Activated T-helper 1 cell treated with Interleukin-2 at 50 U/mL for 16 hours (primary cell): Measurements from ENCODE around the gene IQCE.

ENCODE experiments used
- DNase-seq: peaks from one replicate; pipeline ENCODE4 v3.0.0-alpha.2; 2020; ENCODE audit warnings: low read depth

IQCE gene

DNA sequence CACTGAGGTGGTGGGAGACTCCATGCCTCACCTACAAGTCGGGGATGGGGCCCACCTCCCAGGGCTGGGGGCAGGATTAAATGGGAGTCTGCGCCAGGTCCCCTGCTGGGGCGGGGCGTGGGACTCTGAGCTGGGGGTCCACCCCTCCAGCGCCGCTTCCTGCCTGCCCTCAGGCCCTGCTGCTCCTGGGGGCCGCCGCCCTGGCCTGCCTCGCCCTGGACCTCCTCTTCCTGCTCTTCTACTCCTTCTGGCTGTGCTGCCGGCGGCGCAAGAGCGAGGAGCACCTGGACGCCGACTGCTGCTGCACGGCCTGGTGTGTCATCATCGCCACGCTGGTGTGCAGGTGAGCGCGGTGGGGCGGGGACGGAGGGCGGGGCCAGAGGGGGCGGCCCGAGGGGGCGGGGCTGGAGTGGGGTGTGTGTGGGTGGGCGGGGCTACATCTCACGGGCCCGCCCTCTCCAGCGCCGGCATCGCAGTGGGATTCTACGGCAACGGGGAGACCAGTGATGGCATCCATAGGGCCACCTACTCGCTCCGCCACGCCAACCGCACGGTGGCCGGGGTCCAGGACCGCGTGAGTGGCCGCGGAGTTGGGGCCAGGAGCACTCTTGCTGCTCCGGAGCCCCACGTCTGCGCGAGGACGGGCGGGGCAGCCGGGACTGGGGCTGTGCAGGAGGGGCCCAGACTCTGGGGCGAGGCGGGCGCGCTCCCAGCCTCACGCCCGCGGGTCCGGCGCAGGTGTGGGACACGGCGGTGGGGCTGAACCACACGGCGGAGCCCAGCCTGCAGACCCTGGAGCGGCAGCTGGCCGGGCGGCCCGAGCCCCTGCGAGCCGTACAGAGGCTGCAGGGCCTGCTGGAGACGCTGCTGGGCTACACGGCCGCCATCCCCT, 88.1 kb downstream of the IQCE start:
- DNase-seq = no peak

DNA sequence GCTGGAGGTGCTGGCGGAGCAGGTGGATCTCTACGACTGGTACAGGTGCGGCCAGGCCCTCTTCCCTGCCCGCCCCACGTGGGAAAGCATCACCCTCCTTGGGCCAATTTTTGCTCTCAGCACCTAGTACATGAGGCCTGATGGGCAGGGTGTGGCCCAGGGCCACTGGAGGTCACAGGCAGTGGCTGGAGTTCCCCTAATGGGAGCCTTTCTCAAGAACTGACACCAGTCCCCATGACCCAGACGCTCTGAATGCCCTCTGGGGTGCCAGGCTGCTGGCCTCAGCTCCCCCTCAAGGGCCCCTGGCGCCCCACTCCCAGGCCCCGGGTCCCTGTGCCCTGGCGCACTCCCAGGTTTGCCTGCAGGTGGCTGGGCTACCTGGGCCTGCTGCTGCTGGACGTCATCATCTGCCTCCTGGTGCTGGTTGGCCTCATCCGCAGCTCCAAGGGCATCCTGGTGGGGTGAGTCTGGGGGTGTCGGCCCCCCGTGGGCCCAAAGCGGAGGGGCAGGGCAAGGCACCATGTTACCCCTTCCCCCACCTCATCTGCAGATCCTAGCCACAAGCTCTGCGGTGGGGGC, 88.9 kb downstream of the IQCE start:
- no peak for DNase-seq

DNA sequence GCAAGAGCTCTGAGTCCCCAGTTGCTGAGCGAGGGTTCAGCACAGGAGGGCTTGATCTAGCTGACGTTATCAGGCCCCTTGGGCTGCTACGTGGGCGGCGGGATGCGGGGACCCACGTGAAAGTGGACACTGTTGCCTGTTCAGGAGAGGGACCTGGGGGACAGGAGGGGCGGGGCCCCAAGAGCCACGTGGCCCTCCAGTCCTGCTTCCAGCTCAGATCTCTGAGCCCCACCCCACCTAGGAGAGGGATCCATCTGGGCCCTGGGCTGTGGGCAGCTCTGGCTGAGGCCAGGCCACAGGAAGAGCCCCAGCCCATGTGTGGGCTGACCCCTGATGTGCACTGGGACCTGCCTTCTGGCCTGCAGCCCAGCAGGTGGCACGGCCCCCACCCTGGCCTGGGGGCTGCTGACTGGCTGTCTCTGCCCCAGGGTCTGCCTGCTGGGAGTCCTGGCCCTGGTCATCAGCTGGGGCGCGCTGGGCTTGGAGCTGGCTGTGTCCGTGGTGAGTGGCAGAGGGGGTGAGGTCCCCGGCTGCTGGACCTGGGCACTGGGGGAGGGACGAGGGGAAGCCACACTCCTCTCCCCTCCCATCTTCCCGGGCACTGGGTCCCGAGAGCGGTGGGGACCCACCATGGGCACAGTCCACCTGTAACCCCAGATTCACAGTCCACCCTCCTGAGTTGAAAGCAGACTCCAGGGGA, 90.5 kb downstream of the IQCE start:
- no peak for DNase-seq

DNA sequence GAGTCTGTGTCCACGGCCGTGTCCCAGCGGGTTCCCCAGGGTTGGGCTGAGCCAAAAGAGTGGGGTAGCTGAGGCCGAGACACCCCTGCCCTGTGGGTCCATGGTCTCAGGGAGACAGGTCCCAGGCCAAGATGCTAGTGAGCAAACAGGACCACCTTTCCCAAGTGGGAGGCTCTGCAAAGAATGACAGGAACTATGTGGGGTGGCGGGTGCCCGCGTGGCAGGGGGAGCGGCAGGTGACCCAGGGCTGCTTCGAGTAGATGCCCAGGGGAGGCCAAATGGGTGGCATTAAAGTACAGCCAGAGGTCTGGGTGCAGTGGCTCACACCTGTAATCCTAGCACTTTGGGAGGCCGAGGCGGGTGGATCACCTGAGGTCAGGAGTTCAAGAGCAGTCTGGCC, 91.2 kb downstream of the IQCE start:
- no peak for DNase-seq

DNA sequence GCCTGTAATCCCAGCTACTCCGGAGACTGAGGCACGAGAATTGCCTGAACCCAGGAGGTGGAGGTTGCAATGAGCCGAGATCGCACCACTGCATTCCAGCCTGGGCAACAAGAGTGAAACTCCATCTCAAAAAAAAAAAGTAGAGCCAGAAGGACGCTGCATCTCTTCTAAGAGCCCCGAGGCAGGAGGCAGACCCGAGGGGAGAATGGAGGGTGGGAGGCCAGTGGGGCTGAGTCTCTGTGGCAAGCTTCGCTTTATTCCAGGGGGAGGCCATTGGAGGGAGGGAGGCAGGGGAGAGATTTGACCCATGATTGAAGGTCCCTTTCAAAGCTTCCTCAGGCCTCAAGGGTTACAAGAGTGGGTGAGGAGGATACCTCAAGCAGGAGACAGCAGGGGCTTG, 91.7 kb downstream of the IQCE start:
- no peak for DNase-seq

DNA sequence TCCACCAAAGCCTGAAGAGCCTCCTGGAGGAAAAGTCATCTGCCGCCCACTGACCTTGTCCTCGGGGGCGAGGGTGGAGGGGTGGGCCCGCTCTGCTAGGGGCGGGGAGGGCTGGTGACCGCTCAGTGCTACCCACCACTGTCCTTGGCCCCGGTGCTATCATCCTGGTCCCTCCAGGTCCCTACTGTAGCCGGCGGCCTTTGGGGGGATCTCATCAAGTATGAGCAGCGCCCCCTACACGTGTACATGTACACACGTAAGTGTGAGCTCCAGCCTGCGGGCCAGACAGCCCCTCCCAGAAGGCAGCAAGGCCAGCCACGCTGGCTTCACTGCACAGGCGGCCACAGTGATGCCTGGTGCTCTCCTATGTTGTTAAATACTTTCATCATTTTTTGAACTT, 92.6 kb downstream of the IQCE start:
- DNase-seq = no peak

DNA sequence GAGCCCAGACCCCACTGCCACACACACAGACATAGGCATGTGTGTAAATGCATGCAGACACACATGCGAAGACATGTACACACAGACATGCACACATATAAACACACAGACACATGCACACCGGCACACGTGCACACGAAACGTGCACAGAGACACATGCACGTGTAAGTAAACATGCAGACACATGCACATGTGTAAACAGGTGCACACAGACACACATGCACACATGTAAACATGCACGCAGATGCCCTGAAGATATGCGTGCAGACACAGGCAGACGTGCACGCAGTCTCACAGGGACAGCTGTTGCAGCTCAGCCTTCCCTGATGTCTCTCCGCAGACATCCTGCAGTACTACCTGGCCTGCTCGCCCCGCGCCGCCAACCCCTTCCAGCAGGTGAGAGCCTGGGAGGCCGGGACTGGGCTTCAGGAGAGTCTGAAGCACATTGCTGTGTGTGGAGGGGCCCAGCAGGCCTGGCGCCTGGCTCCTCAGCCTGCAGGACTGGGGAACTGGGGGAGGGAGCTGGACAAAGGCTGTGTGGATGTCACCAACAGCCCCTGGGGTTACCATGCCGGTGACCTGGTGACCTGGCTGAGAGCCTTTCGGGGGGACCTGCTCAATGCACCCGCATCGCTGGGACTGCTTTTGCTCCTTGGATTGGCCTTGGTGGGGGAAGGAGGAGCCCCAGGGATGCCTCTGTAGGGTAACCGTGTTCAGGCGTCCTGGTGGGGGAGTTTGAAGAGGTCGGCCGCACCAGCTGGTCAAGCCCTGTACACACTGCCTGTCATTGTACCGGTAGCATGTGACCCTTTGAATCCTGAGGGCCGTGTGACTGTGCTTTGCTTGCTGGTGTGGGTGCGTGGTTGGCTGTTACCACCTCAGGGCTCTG, 93.3 kb downstream of the IQCE start:
- no peak for DNase-seq

DNA sequence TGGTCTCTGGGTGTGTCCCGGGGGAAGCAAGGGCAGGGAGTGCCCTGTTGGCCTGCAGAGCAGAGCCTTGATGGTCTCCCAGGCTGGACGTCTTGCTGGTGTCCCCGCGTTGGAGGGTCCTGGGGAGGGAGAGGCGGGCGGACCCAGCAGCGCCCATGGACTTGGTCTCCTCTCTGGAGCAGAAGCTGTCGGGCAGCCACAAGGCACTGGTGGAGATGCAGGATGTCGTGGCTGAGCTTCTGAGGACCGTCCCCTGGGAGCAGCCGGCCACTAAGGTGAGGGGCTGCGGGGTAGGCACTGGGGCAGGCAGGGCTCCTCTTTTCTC, 93.9 kb downstream of the IQCE start:
- DNase-seq = no peak

DNA sequence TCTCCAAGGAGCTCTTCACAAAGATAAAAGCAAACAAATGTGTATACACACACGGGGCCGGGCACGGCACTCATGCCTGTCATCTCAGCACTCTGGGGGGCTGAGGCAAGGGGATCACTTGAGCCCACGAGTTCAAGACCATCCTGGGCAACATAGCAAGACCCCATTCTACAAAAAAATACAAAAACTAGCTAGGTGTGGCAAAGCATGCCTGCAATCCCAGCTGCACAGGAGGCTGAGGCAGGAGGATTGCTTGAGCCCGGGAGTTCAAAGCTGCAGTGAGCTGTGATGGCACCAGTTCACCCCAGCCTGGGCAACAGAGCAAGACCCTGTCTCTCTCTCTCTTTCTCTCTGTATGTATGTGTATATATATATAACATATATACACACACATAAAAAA, 95.3 kb downstream of the IQCE start:
- DNase-seq = no peak

DNA sequence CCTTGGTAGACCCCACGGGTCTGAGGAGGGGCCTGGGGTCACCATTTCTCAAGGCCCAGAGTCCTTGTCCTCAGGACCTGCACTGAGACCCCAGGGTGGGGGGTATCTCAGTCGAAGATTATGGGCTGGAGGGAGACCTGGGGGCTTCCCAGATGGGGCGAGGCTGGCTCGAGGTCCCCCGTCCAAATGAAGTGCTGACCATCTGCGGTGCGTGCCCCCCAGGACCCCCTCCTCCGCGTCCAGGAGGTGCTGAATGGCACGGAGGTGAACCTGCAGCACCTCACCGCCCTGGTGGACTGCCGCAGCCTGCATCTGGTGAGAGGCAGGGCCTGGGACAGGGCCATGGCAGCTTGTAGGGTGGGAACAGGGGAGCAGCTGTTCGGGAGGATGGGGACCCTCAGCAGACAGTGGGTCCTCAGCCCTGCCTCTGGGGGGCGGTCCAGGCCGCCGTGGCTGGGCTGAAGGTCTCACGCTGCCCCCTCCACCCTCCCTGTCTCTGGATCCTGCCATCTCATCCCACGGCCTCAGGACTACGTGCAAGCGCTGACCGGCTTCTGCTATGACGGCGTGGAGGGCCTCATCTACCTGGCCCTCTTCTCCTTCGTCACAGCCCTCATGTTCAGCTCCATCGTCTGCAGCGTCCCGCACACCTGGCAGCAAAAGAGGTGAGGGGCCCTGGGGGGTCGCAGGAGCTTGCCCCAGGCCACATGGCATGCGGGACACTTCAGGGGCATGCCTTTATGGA, 97.3 kb downstream of the IQCE start:
- DNase-seq = no peak

DNA sequence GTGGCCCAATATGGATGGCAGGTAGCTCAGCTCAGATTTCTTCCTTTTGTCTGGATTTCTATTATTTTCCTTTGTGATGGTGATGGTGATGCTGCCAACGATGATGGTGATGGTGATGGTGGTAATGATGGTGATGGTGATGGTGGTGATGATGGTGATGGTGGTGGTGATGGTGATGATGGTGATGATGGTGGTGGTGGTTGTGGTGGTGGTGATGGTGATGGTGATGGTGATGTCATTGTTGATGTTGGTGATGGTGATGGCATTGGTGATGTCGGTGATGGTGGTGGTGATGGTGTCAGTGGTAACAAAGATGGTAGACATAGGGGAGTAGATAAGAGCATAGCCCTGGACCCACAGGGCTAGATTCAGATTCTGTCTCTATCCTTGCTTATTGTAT, 98.4 kb downstream of the IQCE start:
- no peak for DNase-seq

DNA sequence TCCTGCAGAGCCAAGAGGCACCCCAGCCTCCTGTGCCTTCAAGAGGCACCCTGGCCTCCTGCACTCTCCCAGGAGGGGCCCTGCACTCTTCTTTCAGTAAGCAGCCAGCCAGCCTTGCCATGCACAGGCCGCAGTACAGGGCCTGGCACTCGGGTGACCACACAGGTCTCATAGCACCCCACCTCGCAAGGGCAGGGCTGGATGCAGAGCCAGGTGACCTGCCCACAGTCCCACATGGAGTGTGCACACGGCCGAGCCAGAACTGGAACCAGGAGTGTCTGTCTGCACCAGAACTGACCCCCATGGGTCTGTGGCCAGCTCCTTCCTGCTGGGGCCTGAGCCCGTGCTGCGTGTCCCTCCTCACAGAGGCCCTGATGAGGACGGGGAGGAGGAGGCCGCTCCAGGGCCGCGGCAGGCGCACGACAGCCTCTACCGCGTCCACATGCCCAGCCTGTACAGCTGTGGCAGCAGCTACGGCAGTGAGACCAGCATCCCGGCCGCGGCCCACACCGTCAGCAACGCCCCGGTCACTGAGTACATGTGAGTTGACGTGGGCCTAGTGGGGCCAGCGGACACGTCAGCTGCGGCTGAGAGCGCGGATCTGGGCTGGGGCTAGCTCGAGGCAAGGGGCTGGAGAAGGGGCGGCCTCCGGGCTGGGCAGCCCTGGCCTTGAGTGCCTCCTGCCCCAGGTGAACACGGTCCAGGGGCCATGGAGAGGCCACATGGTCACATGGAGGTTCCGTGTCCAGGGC, 99.3 kb downstream of the IQCE start:
- no peak for DNase-seq

DNA sequence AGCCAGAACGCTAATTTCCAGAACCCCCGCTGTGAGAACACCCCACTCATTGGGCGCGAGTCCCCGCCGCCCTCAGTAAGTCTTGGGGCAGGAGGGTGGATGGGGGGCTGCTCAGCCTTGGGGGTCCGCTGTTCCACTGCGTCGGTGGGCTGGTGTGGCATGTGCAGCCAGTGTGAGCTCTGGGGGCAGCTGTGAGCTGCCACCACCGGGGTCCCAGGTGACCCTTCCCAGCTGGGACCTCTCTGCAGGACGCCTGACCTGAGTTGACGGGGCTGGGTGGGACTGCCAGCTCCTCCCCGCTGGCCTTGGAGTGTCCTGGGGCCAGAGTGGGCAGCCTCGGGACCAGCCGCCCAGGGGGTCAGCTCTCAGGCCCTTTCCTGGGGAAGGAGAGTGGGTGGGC, 100.2 kb downstream of the IQCE start:
- DNase-seq = no peak

DNA sequence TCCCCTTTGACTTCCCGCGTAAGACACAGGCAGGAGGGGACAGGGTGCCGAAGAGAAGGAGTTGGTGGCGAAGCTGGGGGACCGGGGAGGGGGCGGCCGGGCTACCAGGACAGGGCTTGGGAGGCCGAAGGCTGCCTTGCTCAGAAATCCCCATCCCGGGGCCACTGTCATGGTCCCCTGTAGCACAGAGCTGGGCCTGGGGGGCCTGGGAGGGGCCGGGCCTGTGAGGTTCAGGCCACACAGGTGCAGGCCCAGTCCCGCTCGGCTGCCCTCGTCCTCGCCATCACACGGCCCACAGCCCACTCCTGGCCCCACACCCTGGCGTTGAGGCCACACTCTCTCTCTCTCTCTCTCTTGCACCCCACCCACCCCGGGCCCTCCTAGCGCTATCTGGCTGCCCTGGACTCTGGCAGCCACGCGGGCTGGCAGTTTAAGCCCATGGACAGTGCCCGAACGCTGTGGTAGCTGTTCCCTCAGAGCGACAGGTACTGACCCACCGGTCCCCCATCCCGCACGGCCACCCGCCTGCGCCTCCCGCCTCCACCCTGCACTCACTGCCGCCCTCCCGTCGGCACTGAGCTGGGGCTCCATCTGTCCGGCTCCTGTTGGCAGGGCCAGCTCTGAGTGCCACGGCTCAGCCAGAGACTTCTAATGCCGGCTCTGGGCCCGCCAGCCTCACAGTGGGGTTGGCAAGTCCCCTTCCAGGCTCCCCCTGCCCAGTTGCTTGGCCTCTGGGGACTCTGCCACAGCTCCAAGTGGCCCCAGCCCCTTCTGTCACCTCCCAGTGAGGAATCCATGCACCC, 101.0 kb downstream of the IQCE start:
- no peak for DNase-seq

DNA sequence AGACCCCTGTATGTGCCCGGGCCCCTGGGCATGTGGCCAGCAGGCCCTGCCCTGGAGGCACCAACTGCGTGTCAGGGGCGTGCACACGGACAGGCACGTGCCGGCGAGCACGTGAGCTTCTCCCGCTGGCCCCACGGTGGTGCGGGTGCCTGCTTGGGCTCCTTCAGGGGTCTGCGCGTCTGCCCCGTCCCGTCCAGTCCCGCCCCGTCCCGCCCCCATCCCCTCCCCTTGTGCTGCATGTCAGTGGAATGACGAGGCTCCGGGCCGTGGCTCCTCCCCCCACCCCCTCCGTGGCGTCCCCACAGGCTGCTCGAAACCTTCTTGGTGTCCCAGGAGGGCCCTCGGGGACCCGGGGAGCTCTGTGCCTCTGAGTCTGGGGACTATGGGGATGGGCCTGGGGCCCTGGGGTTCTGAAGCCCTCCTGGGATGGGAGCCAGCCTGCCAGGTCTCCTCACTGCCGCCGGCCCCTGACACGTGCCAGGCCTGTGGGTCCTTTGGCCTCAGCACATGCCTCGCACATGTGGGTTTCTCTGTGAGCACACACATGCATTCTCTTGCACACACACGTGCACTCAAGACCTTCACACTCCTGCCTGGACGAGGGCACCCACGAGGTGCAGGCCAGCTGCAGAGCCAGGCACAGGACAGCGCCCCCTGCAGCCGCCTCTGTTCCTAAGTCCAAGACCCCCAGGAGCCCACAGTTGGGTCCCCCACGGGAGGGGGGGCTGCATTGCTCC, 101.7 kb downstream of the IQCE start:
- DNase-seq = no peak

DNA sequence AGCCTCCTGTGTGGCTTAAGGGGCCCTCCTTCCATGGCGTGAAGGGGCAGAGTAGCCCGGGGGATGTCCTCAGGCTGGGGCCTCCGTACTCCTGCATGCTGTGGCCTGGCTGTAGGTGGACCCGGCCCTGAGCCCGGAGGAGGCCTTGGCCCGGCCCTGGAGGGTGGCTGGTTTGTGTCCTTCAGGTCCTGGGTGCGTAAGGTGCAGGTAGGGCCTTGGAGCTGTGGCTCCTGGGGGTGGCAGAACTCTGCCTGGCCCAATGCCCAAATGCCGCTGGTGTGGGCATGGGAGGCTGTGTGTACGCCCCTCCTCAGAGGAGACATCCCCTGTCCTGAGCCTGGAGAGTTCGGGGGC, 102.3 kb downstream of the IQCE start:
- DNase-seq = no peak

DNA sequence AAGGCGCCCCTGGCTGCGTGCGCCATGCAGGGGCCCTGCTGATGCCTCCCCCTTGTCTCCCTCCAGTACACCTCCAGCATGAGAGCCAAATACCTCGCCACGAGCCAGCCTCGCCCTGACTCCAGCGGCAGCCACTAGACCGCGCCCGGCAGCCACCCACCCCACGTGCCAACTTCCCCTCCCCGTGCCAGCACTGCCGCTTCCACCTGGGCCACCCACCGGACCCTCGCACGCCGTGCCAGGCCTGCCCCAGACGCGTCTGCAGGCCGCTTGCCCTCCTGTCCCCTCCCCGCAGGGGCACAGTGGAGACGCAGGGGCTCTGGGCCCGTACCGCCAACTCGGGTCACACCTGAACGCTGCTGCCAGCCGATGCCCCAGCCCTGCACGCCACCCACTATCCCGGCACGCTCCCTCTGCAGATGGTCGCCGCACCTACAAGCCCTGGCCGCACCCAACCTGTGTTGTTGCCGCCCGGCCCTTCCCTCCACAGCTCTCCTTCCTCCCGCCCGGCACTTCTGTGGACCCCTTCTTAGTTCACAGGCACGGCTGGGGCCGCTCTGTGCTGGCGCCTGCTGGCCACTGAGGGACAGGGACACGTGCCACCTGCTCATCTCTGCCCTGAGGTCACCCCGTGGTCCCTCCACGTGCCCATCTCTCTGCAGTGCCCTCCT, 103.0 kb downstream of the IQCE start:
- no peak for DNase-seq

DNA sequence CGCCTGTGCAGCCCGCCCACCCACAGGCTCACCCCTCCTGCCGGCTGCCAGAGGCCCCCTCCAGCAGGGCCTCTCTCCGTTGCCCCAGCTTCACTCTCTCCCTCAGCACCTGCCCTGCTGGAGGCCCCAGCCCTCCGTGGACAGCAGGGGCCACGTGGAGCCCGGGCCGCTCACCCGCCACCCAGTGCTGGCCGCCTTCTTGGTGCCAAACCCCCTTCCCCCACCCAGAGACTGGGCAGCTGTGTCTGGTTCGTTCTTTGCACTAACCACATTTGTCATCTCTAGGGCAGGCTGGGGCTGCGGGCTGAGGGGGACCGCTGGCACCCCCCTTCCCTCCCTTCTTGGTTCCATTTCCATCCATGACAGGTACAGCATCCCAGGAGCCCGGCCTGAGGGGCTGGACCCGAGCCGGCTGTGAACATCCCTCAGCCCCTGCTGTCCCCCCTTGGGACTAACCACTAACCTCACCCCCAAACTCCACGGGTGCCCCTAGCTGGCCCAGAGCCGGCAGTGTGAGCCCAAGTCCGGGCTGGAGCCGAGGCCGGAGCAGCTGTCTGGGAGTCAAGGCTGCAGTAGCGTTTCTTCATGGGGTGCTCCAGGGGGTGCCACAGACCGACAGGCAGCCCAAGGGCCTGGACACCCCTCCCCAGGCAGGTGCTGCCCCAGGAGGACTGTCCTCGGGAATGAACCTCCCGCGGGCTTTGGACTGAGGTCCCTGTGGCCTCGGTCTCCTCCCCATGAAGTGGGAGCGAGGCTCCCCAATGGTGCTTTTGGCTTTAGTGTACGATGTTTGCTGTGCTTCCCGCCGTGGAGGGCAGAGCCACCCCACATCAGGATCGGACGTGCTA, 103.7 kb downstream of the IQCE start:
- no peak for DNase-seq
